Astrocyte (in vitro differentiated cells and primary cell): ENCODE results near the gene BIK.

Experiments used
- CTCF ChIP-seq: IDR thresholded peaks from 2 replicates; pipeline ENCODE4 v1.5.1; 2011; ENCODE audit warnings: low read depth, mild to moderate bottlenecking, inconsistent platforms, low read length, moderate library complexity; ENCODE audit not compliant: insufficient read depth
- EZH2 ChIP-seq: IDR thresholded peaks from 2 replicates; pipeline ENCODE4 v1.6.1; 2012; ENCODE audit warnings: mild to moderate bottlenecking, low read length, inconsistent platforms; ENCODE audit not compliant: insufficient read depth

- peak; percentile 16 for TF ChIP-seq CTCF
- TF ChIP-seq EZH2, result no peak
Observed at GRCh38 chr22:43159484-43160178, 49.1 kb downstream of the BIK start.
